ENCODE measurements around the gene RIPOR1.
A peak's percentile ranks its signal among the peaks of the same experiment; 100 is the strongest.
"Not testable (repeated sequence)": the region's sequence is repeated elsewhere in the genome, so short reads cannot be mapped to it uniquely, and the experiment has no call there.

Gene RIPOR1

GRCh38 chr16:67528870-67529581, 397 bp downstream of the RIPOR1 start:
- Mint-ChIP-seq H3K36me3 (ENCODE audit: low read depth) (peaks cover 2% of the 10 kb centered on the region), H3K27me3 (ENCODE audit: low read depth) (peaks cover 49% of the 10 kb centered on the region), H3K4me1 (ENCODE audit: low read depth) (peaks cover 21% of the 10 kb centered on the region), H3K9me3 (no peaks in the 10 kb centered on the region), H3K27ac (no peak overlapping the region), H3K4me3 (peak overlapping the region; percentile 82)

GRCh38 chr16:67529582-67530012, 968 bp downstream of the RIPOR1 start:
- Mint-ChIP-seq H3K27me3 (ENCODE audit: low read depth) (peaks cover 52% of the 10 kb centered on the region), H3K4me3 (peak overlapping the region; percentile 82), H3K36me3 (ENCODE audit: low read depth) (peaks cover 2% of the 10 kb centered on the region), H3K9me3 (no peaks in the 10 kb centered on the region), H3K27ac (no peak overlapping the region), H3K4me1 (ENCODE audit: low read depth) (peaks cover 21% of the 10 kb centered on the region)

GRCh38 chr16:67530013-67530939, 1.6 kb downstream of the RIPOR1 start:
- peaks cover 2% of the 10 kb centered on the region for H3K36me3 Mint-ChIP-seq (ENCODE audit: low read depth)
- H3K9me3 Mint-ChIP-seq, result no peaks in the 10 kb centered on the region
- no peak overlapping the region for H3K27ac Mint-ChIP-seq
- H3K27me3 Mint-ChIP-seq (ENCODE audit: low read depth), result peaks cover 56% of the 10 kb centered on the region
- H3K4me1 Mint-ChIP-seq (ENCODE audit: low read depth), result peaks cover 23% of the 10 kb centered on the region
- peak overlapping the region; percentile 82 for H3K4me3 Mint-ChIP-seq

GRCh38 chr16:67531247-67531646, 2.6 kb downstream of the RIPOR1 start:
- peaks cover 2% of the 10 kb centered on the region for H3K36me3 Mint-ChIP-seq (ENCODE audit: low read depth)
- H3K27me3 Mint-ChIP-seq (ENCODE audit: low read depth), result peaks cover 65% of the 10 kb centered on the region
- H3K27ac Mint-ChIP-seq, result no peak overlapping the region
- H3K4me3 Mint-ChIP-seq, result no peak overlapping the region
- H3K4me1 Mint-ChIP-seq (ENCODE audit: low read depth), result peaks cover 25% of the 10 kb centered on the region
- no peaks in the 10 kb centered on the region for H3K9me3 Mint-ChIP-seq

- peaks cover 2% of the 10 kb centered on the region for H3K36me3 Mint-ChIP-seq (ENCODE audit: low read depth)
- H3K9me3 Mint-ChIP-seq, result no peaks in the 10 kb centered on the region
- H3K4me3 Mint-ChIP-seq, result no peak overlapping the region
- no peak overlapping the region for H3K27ac Mint-ChIP-seq
- H3K4me1 Mint-ChIP-seq (ENCODE audit: low read depth), result peaks cover 31% of the 10 kb centered on the region
- peaks cover 62% of the 10 kb centered on the region for H3K27me3 Mint-ChIP-seq (ENCODE audit: low read depth)
Observed at GRCh38 chr16:67533024-67533560, 4.5 kb downstream of the RIPOR1 start.

GRCh38 chr16:67533987-67534386, 5.4 kb downstream of the RIPOR1 start:
- not testable (repeated sequence) for H3K36me3 Mint-ChIP-seq (ENCODE audit: low read depth); H3K4me3 Mint-ChIP-seq; H3K9me3 Mint-ChIP-seq; H3K27ac Mint-ChIP-seq
- peaks cover 62% of the 10 kb centered on the region for H3K27me3 Mint-ChIP-seq (ENCODE audit: low read depth)
- peaks cover 33% of the 10 kb centered on the region for H3K4me1 Mint-ChIP-seq (ENCODE audit: low read depth)

- Mint-ChIP-seq H3K27me3 (ENCODE audit: low read depth) (peaks cover 59% of the 10 kb centered on the region), H3K27ac (no peak overlapping the region), H3K4me3 (no peak overlapping the region), H3K36me3 (ENCODE audit: low read depth) (peaks cover 8% of the 10 kb centered on the region), H3K4me1 (ENCODE audit: low read depth) (peaks cover 37% of the 10 kb centered on the region), H3K9me3 (no peaks in the 10 kb centered on the region)
Observed at GRCh38 chr16:67534431-67534830, 5.8 kb downstream of the RIPOR1 start.

GRCh38 chr16:67535201-67535600, 6.6 kb downstream of the RIPOR1 start:
- H3K27ac Mint-ChIP-seq, result no peak overlapping the region
- no peaks in the 10 kb centered on the region for H3K9me3 Mint-ChIP-seq
- H3K4me1 Mint-ChIP-seq (ENCODE audit: low read depth), result peaks cover 35% of the 10 kb centered on the region
- H3K36me3 Mint-ChIP-seq (ENCODE audit: low read depth), result peaks cover 8% of the 10 kb centered on the region
- H3K27me3 Mint-ChIP-seq (ENCODE audit: low read depth), result peaks cover 54% of the 10 kb centered on the region
- H3K4me3 Mint-ChIP-seq, result peak overlapping the region; percentile 80

- H3K9me3 Mint-ChIP-seq, result no peaks in the 10 kb centered on the region
- H3K36me3 Mint-ChIP-seq (ENCODE audit: low read depth), result peaks cover 21% of the 10 kb centered on the region
- H3K27me3 Mint-ChIP-seq (ENCODE audit: low read depth), result peaks cover 39% of the 10 kb centered on the region
- peaks cover 27% of the 10 kb centered on the region for H3K4me1 Mint-ChIP-seq (ENCODE audit: low read depth)
- H3K27ac Mint-ChIP-seq, result peak overlapping the region; percentile 86
- H3K4me3 Mint-ChIP-seq, result peak overlapping the region; percentile 80
Observed at GRCh38 chr16:67537270-67537635, 8.6 kb downstream of the RIPOR1 start.

GRCh38 chr16:67537636-67538591, 9.3 kb downstream of the RIPOR1 start:
- Mint-ChIP-seq H3K36me3 (ENCODE audit: low read depth) (peaks cover 27% of the 10 kb centered on the region), H3K4me3 (peak overlapping the region; percentile 80), H3K9me3 (no peaks in the 10 kb centered on the region), H3K27ac (no peak overlapping the region), H3K27me3 (ENCODE audit: low read depth) (peaks cover 32% of the 10 kb centered on the region), H3K4me1 (ENCODE audit: low read depth) (peaks cover 33% of the 10 kb centered on the region)

GRCh38 chr16:67538666-67539101, 10.1 kb downstream of the RIPOR1 start:
- peaks cover 28% of the 10 kb centered on the region for H3K4me1 Mint-ChIP-seq (ENCODE audit: low read depth)
- peak overlapping the region; percentile 74 for H3K4me3 Mint-ChIP-seq
- H3K27ac Mint-ChIP-seq, result no peak overlapping the region
- H3K27me3 Mint-ChIP-seq (ENCODE audit: low read depth), result peaks cover 26% of the 10 kb centered on the region
- H3K36me3 Mint-ChIP-seq (ENCODE audit: low read depth), result peaks cover 30% of the 10 kb centered on the region
- no peaks in the 10 kb centered on the region for H3K9me3 Mint-ChIP-seq

GRCh38 chr16:67539271-67539670, 10.6 kb downstream of the RIPOR1 start:
- peaks cover 26% of the 10 kb centered on the region for H3K27me3 Mint-ChIP-seq (ENCODE audit: low read depth)
- H3K36me3 Mint-ChIP-seq (ENCODE audit: low read depth), result peaks cover 32% of the 10 kb centered on the region
- no peak overlapping the region for H3K27ac Mint-ChIP-seq
- H3K9me3 Mint-ChIP-seq, result no peaks in the 10 kb centered on the region
- H3K4me1 Mint-ChIP-seq (ENCODE audit: low read depth), result peaks cover 29% of the 10 kb centered on the region
- H3K4me3 Mint-ChIP-seq, result peak overlapping the region; percentile 74

GRCh38 chr16:67539691-67540635, 11.3 kb downstream of the RIPOR1 start:
- H3K27ac Mint-ChIP-seq, result no peak overlapping the region
- H3K27me3 Mint-ChIP-seq (ENCODE audit: low read depth), result peaks cover 23% of the 10 kb centered on the region
- no peaks in the 10 kb centered on the region for H3K9me3 Mint-ChIP-seq
- H3K4me1 Mint-ChIP-seq (ENCODE audit: low read depth), result peaks cover 31% of the 10 kb centered on the region
- H3K4me3 Mint-ChIP-seq, result peak overlapping the region; percentile 15
- peaks cover 32% of the 10 kb centered on the region for H3K36me3 Mint-ChIP-seq (ENCODE audit: low read depth)

Measured in T-helper 1 cell treated with Interleukin-12 subunit alpha and Interleukin-12 subunit beta and Interleukin-4 antibody, amounts not matched to agents 30 μg/mL and 1 μg/mL, for 36 hours (primary cell).